Activated naive CD4-positive, alpha-beta T cell treated with anti-CD3 and anti-CD28 coated beads, Interleukin-2, amount 50 U/mL, for 72 hours (primary cell): ENCODE results near the gene MEIS1. TPM values are rescaled to one million over a fixed set of nuclear protein-coding genes. Genes with fewer than 3 reads are reported as not detected.
"Not testable (repeated sequence)": the region's sequence is repeated elsewhere in the genome, so short reads cannot be mapped to it uniquely, and the experiment has no call there.

ENCODE experiments used
- ATAC-seq, 2 donors: fragments of 150-1000 bp; cut with Tn5 transposase; 2 replicates each; pipeline ENCODE4 v1.10.0; 2021; ENCODE audit warnings: mild to moderate bottlenecking in 2 of 2, moderate library complexity in 2 of 2
- DNase-seq, 2 donors: peaks; one replicate each; pipeline ENCODE4 v3.0.0; 2021 to 2022; ENCODE audit warnings: low spot score in 2 of 2
- H3K27ac Mint-ChIP-seq, 2 donors: one replicate each; pipeline ENCODE4 v1.8.0; 2022; ENCODE audit warnings: mild to moderate bottlenecking in 2 of 2, mixed read lengths in 2 of 2
- H3K36me3 Mint-ChIP-seq, 2 donors: one replicate each; pipeline ENCODE4 v1.8.0; 2022; ENCODE audit warnings: mixed read lengths in 2 of 2
- H3K9me3 Mint-ChIP-seq, 2 donors: one replicate each; pipeline ENCODE4 v1.8.0; 2022; ENCODE audit warnings: mixed read lengths in 2 of 2
- total RNA-seq, 2 donors: library from RNA; stranded (reverse); gene quantifications; one replicate each; pipeline ENCODE4 v1.2.3, GENCODE V29; 2022

The MEIS1 gene
- total RNA-seq, 2 donors from 2014 or later, result not detected

- no peaks in the 10 kb centered on the region for H3K36me3 Mint-ChIP-seq
- DNase-seq, result no peak
- ATAC-seq, result no peak
- H3K9me3 Mint-ChIP-seq, result peaks cover 0 to 4% of the 10 kb centered on the region in 2 donors
- no peak overlapping the region for H3K27ac Mint-ChIP-seq
Observed at GRCh38 chr2:66470199-66470598, 35.3 kb downstream of the MEIS1 start.

GRCh38 chr2:66472225-66472843 is 37.4 kb downstream of the MEIS1 start:
- Mint-ChIP-seq H3K9me3 (peaks cover 5 to 11% of the 10 kb centered on the region in 2 donors), H3K36me3 (no peaks in the 10 kb centered on the region), H3K27ac (no peak overlapping the region)
- ATAC-seq (no peak), DNase-seq (no peak)

GRCh38 chr2:66477135-66477842 is 42.4 kb downstream of the MEIS1 start:
- H3K9me3 Mint-ChIP-seq, result peaks cover 5 to 7% of the 10 kb centered on the region in 2 donors
- DNase-seq, result no peak
- no peaks in the 10 kb centered on the region for H3K36me3 Mint-ChIP-seq
- peak overlapping the region in 1 of 2 donors; percentile 40 for H3K27ac Mint-ChIP-seq
- no peak for ATAC-seq

GRCh38 chr2:66478299-66478698 is 43.4 kb downstream of the MEIS1 start:
- no peak for DNase-seq
- ATAC-seq, result no peak

GRCh38 chr2:66478731-66479316 is 43.9 kb downstream of the MEIS1 start:
- no peak for DNase-seq
- no peak for ATAC-seq
- Mint-ChIP-seq H3K9me3 (peaks cover 5 to 7% of the 10 kb centered on the region in 2 donors), H3K27ac (no peak overlapping the region), H3K36me3 (no peaks in the 10 kb centered on the region)

More at GRCh38 chr2:66478299-66478698, 43.4 kb downstream of the MEIS1 start:
- H3K27ac Mint-ChIP-seq, result no peak overlapping the region
- H3K9me3 Mint-ChIP-seq, result peaks cover 5 to 7% of the 10 kb centered on the region in 2 donors
- H3K36me3 Mint-ChIP-seq, result no peaks in the 10 kb centered on the region

GRCh38 chr2:66481100-66481549 is 46.2 kb downstream of the MEIS1 start:
- DNase-seq, result no peak
- Mint-ChIP-seq H3K9me3 (peaks cover 5 to 7% of the 10 kb centered on the region in 2 donors), H3K27ac (no peak overlapping the region), H3K36me3 (no peaks in the 10 kb centered on the region)
- ATAC-seq, result no peak

GRCh38 chr2:66485252-66485651 is 50.3 kb downstream of the MEIS1 start:
- not testable (repeated sequence) for H3K9me3 Mint-ChIP-seq, H3K27ac Mint-ChIP-seq, ATAC-seq, DNase-seq, H3K36me3 Mint-ChIP-seq

- no peak for ATAC-seq
- no peaks in the 10 kb centered on the region for H3K36me3 Mint-ChIP-seq
Observed at GRCh38 chr2:66488946-66489345, 54.0 kb downstream of the MEIS1 start.

GRCh38 chr2:66489436-66489835 is 54.5 kb downstream of the MEIS1 start:
- no peak overlapping the region for H3K27ac Mint-ChIP-seq
- ATAC-seq (no peak), DNase-seq (no peak)
- H3K9me3 Mint-ChIP-seq, result no peaks in the 10 kb centered on the region
- H3K36me3 Mint-ChIP-seq, result no peaks in the 10 kb centered on the region

More at GRCh38 chr2:66488946-66489345, 54.0 kb downstream of the MEIS1 start:
- DNase-seq, result no peak
- H3K27ac Mint-ChIP-seq, result no peak overlapping the region
- no peaks in the 10 kb centered on the region for H3K9me3 Mint-ChIP-seq

- Mint-ChIP-seq H3K27ac (no peak overlapping the region), H3K9me3 (no peaks in the 10 kb centered on the region), H3K36me3 (no peaks in the 10 kb centered on the region)
- DNase-seq (no peak), ATAC-seq (no peak)
Observed at GRCh38 chr2:66490588-66491001, 55.7 kb downstream of the MEIS1 start.

- DNase-seq (no peak), ATAC-seq (no peak)
- H3K9me3 Mint-ChIP-seq, result no peaks in the 10 kb centered on the region
- H3K27ac Mint-ChIP-seq, result no peak overlapping the region
- H3K36me3 Mint-ChIP-seq, result no peaks in the 10 kb centered on the region
Observed at GRCh38 chr2:66494708-66495107, 59.8 kb downstream of the MEIS1 start.

GRCh38 chr2:66495788-66496640 is 61.1 kb downstream of the MEIS1 start:
- no peak overlapping the region for H3K27ac Mint-ChIP-seq
- no peak for DNase-seq
- H3K36me3 Mint-ChIP-seq, result no peaks in the 10 kb centered on the region
- H3K9me3 Mint-ChIP-seq, result no peaks in the 10 kb centered on the region
- ATAC-seq, result no peak

GRCh38 chr2:66496670-66497420 is 61.9 kb downstream of the MEIS1 start:
- no peaks in the 10 kb centered on the region for H3K9me3 Mint-ChIP-seq
- no peaks in the 10 kb centered on the region for H3K36me3 Mint-ChIP-seq
- DNase-seq (no peak), ATAC-seq (no peak)
- H3K27ac Mint-ChIP-seq, result no peak overlapping the region

- DNase-seq (no peak), ATAC-seq (no peak)
- Mint-ChIP-seq H3K27ac (peak overlapping the region in 1 of 2 donors; percentile 77), H3K36me3 (no peaks in the 10 kb centered on the region), H3K9me3 (no peaks in the 10 kb centered on the region)
Observed at GRCh38 chr2:66497431-66498288, 62.7 kb downstream of the MEIS1 start.

- H3K36me3 Mint-ChIP-seq, result no peaks in the 10 kb centered on the region
- H3K27ac Mint-ChIP-seq, result no peak overlapping the region
- no peaks in the 10 kb centered on the region for H3K9me3 Mint-ChIP-seq
- ATAC-seq (no peak), DNase-seq (no peak)
Observed at GRCh38 chr2:66498289-66498975, 63.5 kb downstream of the MEIS1 start.
